Caki2 (cell line): ENCODE results near the gene CRAMP1. TPM values are rescaled to one million over a fixed set of nuclear protein-coding genes. Genes with fewer than 3 reads are reported as not detected.

Source experiments
- DNase-seq: peaks from one replicate; pipeline ENCODE4 v3.0.0-alpha.2; 2015; ENCODE audit warnings: low read depth
- in situ Hi-C: cut with HindIII; loops from 2 replicates; pipeline ENCODE4 v1.10.0; 2016; ENCODE audit warnings: low sequenced_read_pairs, low pct_unique_long_range_greater_than_20kb, mixed read lengths
- total RNA-seq: library from RNA; depleted of rRNA; stranded (reverse); fragments of >200 nt; shearing (Covaris generic); gene quantifications from 2 replicates; pipeline ENCODE4 v1.2.3, GENCODE V29; 2014; ENCODE audit warnings: low replicate concordance

The CRAMP1 gene
- total RNA-seq, 1 experiment from 2014 or later: 4.1 TPM

GRCh38 chr16:1621851-1622250, 9.7 kb downstream of the CRAMP1 start:
- in situ Hi-C loops: no loop called here

GRCh38 chr16:1626327-1626726, 14.2 kb downstream of the CRAMP1 start:
- no peak for DNase-seq
- in situ Hi-C loops: no loop called here

More at GRCh38 chr16:1621851-1622250, 9.7 kb downstream of the CRAMP1 start:
- no peak for DNase-seq

- in situ Hi-C loops: no loop called here
- DNase-seq: no peak
Measured at GRCh38 chr16:1626776-1627175, 14.6 kb downstream of the CRAMP1 start.

- no peak for DNase-seq
- in situ Hi-C loops: no loop called here
Measured at GRCh38 chr16:1630450-1631213, 18.5 kb downstream of the CRAMP1 start.

GRCh38 chr16:1631230-1631629, 19.1 kb downstream of the CRAMP1 start:
- no peak for DNase-seq
- in situ Hi-C loops: no loop called here

- in situ Hi-C loops: no loop called here
- DNase-seq: no peak
Measured at GRCh38 chr16:1631931-1632637, 19.9 kb downstream of the CRAMP1 start.

- DNase-seq: no peak
- in situ Hi-C loops: no loop called here
Measured at GRCh38 chr16:1632638-1632970, 20.4 kb downstream of the CRAMP1 start.

- DNase-seq: no peak
- in situ Hi-C loops: no loop called here
Measured at GRCh38 chr16:1633310-1633709, 21.1 kb downstream of the CRAMP1 start.

GRCh38 chr16:1634541-1634940, 22.4 kb downstream of the CRAMP1 start:
- DNase-seq: no peak
- in situ Hi-C loops: no loop called here

- in situ Hi-C loops: no loop called here
- no peak for DNase-seq
Measured at GRCh38 chr16:1635070-1635469, 22.9 kb downstream of the CRAMP1 start.

- in situ Hi-C loops: no loop called here
- no peak for DNase-seq
Measured at GRCh38 chr16:1637526-1637925, 25.4 kb downstream of the CRAMP1 start.

GRCh38 chr16:1638757-1639156, 26.6 kb downstream of the CRAMP1 start:
- in situ Hi-C loops: no loop called here
- DNase-seq: no peak

GRCh38 chr16:1639282-1639681, 27.1 kb downstream of the CRAMP1 start:
- DNase-seq: peak; percentile 37
- in situ Hi-C loops: no loop called here

GRCh38 chr16:1639860-1640259, 27.7 kb downstream of the CRAMP1 start:
- in situ Hi-C loops: no loop called here
- DNase-seq: no peak

GRCh38 chr16:1640261-1640941, 28.2 kb downstream of the CRAMP1 start:
- DNase-seq: no peak
- in situ Hi-C loops: no loop called here

GRCh38 chr16:1641261-1641660, 29.1 kb downstream of the CRAMP1 start:
- no peak for DNase-seq
- in situ Hi-C loops: no loop called here

GRCh38 chr16:1642148-1642547, 30.0 kb downstream of the CRAMP1 start:
- no peak for DNase-seq
- in situ Hi-C loops: no loop called here

- in situ Hi-C loops: no loop called here
- DNase-seq: no peak
Measured at GRCh38 chr16:1642753-1643152, 30.6 kb downstream of the CRAMP1 start.

- no peak for DNase-seq
- in situ Hi-C loops: no loop called here
Measured at GRCh38 chr16:1643521-1643920, 31.4 kb downstream of the CRAMP1 start.
